ENCODE results near the gene SLC22A7.

SLC22A7 gene

GRCh38 chr6:43276577-43277305, 21.3 kb upstream of the SLC22A7 start:
- Histone ChIP-seq H3K27ac (no peak overlapping the region), H3K9ac (no peak overlapping the region), H3K27me3 (ENCODE audit: control insufficient read depth, insufficient read depth, low read length) (no peaks in the 10 kb centered on the region), H3K4me3 (ENCODE audit: low read depth, low read length) (no peak overlapping the region), H3K79me2 (no peaks in the 10 kb centered on the region), H3K4me2 (ENCODE audit: low read length) (no peak overlapping the region), H3K36me3 (ENCODE audit: control insufficient read depth, insufficient read depth, low read length) (no peaks in the 10 kb centered on the region), H3K4me1 (no peaks in the 10 kb centered on the region), H2AFZ (no peak overlapping the region), H3K9me3 (ENCODE audit: control insufficient read depth, low read length) (no peaks in the 10 kb centered on the region)
- TF ChIP-seq CTCF (IDR thresholded peaks at IDR 0.05) = no peak

- no peak overlapping the region for H3K9ac ChIP-seq
- no peak overlapping the region for H3K27ac ChIP-seq
- H3K4me1 ChIP-seq = no peaks in the 10 kb centered on the region
- H3K79me2 ChIP-seq = no peaks in the 10 kb centered on the region
- no peaks in the 10 kb centered on the region for H3K36me3 ChIP-seq (ENCODE audit: control insufficient read depth, insufficient read depth, low read length)
- H3K27me3 ChIP-seq (ENCODE audit: control insufficient read depth, insufficient read depth, low read length) = no peaks in the 10 kb centered on the region
- H3K4me2 ChIP-seq (ENCODE audit: low read length) = no peak overlapping the region
- TF ChIP-seq CTCF (IDR thresholded peaks at IDR 0.05) = no peak
- H3K4me3 ChIP-seq (ENCODE audit: low read depth, low read length) = no peak overlapping the region
- H3K9me3 ChIP-seq (ENCODE audit: control insufficient read depth, low read length) = no peaks in the 10 kb centered on the region
- no peak overlapping the region for H2AFZ ChIP-seq
Measured at GRCh38 chr6:43277306-43277642, 20.8 kb upstream of the SLC22A7 start.

GRCh38 chr6:43277643-43278523, 20.2 kb upstream of the SLC22A7 start:
- no peak overlapping the region for H3K9ac ChIP-seq
- no peaks in the 10 kb centered on the region for H3K4me1 ChIP-seq
- no peak overlapping the region for H3K4me3 ChIP-seq (ENCODE audit: low read depth, low read length)
- H3K9me3 ChIP-seq (ENCODE audit: control insufficient read depth, low read length) = no peaks in the 10 kb centered on the region
- no peak overlapping the region for H3K4me2 ChIP-seq (ENCODE audit: low read length)
- no peak for TF ChIP-seq CTCF (IDR thresholded peaks at IDR 0.05)
- H3K27me3 ChIP-seq (ENCODE audit: control insufficient read depth, insufficient read depth, low read length) = no peaks in the 10 kb centered on the region
- no peak overlapping the region for H3K27ac ChIP-seq
- no peaks in the 10 kb centered on the region for H3K79me2 ChIP-seq
- H2AFZ ChIP-seq = no peak overlapping the region
- no peaks in the 10 kb centered on the region for H3K36me3 ChIP-seq (ENCODE audit: control insufficient read depth, insufficient read depth, low read length)

- no peak overlapping the region for H3K4me2 ChIP-seq (ENCODE audit: low read length)
- no peak overlapping the region for H3K9ac ChIP-seq
- no peak overlapping the region for H3K4me3 ChIP-seq (ENCODE audit: low read depth, low read length)
- no peaks in the 10 kb centered on the region for H3K9me3 ChIP-seq (ENCODE audit: control insufficient read depth, low read length)
- H3K36me3 ChIP-seq (ENCODE audit: control insufficient read depth, insufficient read depth, low read length) = no peaks in the 10 kb centered on the region
- no peak for TF ChIP-seq CTCF (IDR thresholded peaks at IDR 0.05)
- no peaks in the 10 kb centered on the region for H3K27me3 ChIP-seq (ENCODE audit: control insufficient read depth, insufficient read depth, low read length)
- H3K4me1 ChIP-seq = no peaks in the 10 kb centered on the region
- H2AFZ ChIP-seq = no peak overlapping the region
- H3K27ac ChIP-seq = no peak overlapping the region
- no peaks in the 10 kb centered on the region for H3K79me2 ChIP-seq
Measured at GRCh38 chr6:43278524-43279078, 19.5 kb upstream of the SLC22A7 start.

All from parathyroid adenoma (tissue), 2 donors.